GM21723 (cell line): Measurements from ENCODE around the gene TMEM183A.

ENCODE experiments used
- ATAC-seq: cut with Tn5 transposase; IDR thresholded peaks from one replicate; pipeline ENCODE4 v1.9.1; 2021; ENCODE audit warnings: mild to moderate bottlenecking, moderate library complexity; ENCODE audit not compliant: unreplicated experiment

Gene TMEM183A

DNA sequence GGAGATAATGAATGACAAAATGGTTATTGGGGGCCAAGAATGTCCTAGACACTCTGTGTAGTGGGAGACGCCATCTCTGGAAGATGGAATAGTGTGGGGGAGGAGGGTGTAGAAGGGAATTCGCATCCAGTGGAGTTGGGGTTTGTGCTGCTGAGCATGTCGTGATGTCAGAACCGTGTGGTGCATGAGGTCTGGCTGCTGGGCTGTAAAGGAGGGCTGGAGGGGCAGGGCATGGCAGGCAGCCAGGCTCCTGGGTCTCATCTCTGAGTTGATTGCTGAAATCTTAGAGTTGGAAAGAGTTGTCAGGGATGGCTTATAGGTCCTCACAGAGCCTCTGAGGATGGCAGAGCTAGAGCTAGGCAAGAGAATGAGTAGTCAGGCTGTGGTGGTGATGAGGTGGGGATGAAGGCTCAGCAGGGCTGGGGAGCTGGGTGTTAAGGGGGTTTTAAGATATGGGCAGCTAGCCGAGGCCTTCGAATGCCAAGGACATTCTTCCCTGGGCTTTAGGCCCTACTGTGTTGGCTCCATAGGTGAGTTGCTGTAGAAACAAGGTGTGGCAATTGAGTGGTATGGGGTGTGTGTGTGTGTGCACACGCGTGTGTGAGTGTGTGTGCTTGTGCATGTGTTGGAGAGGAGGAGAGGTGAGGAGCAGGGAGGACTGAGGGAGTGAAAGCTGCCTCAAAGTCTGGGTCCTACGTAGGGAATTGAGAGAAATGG, 21.1 kb downstream of the TMEM183A start:
- ATAC-seq = no peak

DNA sequence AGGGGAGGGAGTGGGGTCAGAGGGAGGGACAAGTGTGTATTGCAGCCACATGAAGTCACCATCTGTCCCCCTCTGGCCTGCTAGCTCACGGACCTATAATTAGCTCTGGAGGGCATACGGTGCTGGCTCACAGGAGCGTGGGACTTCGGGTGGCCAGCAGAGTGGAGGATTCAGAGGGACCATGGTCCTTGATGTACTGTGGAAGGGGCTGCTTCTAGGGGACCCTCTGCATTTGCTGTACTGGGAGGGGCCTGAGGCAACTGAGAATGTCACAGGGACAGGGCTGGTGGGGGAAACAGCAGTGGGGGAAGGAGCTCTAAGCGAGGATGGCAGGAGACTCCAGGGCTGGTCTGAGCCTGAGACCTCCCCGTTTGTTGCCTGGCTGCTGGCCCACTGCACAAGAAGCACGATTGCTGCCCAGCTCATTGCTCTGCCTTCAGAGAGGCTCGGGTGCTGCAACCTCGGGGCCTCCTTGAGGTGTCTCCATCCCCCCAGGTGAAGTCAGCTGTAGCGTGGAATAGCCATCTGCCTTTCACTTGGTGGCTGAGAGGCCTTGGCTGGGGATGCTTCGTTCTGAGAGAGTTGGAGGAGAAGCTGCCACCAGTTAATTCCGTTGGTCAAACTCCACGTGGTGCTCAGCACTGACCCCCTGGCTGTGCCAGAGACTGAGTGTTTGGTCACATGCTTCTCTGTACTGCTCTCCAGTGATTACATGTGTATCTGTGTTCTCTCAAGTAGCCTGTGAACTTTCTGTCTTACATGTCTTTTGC, 21.8 kb downstream of the TMEM183A start:
- ATAC-seq = no peak

DNA sequence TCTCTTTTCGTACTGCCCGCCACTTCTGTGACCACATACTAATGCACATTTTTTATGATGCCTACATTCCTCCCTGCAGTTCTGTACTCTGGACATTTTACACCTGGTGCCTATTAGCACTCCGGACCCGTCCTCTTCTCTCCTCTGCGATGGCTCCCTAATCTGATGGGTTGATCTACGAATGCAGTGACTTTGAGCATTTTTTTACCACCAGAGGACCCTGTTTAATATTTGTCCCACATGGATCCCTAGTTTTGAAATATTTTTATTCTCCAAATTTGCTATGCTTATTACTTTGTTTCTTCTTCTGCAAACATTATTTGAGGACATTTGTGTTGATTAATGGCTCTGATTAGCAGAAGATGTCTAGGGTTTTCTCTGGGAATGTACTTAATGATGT, 24.3 kb downstream of the TMEM183A start:
- ATAC-seq = no peak

DNA sequence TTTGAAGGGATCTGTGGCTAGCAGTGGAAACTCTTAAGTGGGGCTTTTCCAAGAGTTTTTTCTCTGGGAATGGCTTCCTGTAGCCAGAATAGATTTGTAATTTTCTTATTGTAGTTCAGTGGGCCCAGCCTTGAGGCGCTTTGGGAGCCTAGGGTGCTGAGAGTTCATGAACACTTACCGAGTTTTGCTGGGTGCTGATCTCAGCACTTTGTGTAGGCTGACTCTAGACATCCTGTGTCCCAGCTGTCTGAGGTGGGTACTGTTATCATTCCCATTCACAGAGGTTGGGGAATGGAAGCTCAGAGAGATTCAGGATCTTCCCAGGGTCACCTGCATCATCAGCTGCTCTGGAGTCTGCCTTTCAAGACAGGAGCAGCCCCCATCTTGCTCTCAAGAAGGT, 26.1 kb downstream of the TMEM183A start:
- no peak for ATAC-seq

GRCh38 chr1:203033917-203034316, 26.7 kb downstream of the TMEM183A start:
- ATAC-seq = no peak

DNA sequence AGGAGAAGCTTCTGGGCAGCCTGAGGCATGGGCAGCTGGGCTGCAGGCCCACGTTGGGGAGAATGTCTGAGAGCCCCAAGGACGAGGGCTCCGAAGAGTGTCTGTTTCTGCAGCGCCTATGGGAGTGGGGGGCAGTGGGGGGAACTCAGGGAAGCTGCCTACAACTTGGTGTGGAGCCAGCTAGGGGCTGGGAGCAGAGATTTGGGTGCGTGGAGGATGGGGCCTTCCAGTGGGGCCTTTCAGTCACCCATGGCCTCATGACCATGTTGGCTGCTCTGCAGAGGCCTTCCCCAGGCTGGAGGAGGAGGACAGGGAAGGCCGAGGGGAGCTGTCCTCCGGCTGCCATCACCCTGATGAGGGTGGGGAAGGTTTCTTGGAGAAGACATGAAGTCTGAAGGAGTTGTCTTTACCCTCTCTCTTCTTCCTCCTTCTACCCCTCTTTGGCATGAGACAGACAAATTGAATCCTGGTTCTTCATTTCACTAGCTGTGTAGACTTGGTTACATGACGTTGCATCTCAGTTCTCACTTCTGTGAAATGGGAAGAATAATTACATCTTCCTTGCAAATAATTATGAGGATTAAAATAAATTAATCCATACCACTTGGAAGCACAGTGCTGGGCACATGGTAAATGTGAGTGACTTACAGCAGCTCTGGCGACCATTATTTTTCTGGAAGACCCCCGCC, 27.4 kb downstream of the TMEM183A start:
- no peak for ATAC-seq

- ATAC-seq = no peak
These were observed 28.2 kb downstream of the TMEM183A start for GRCh38 chr1:203035111-203036000.

- no peak for ATAC-seq
These were observed 29.0 kb downstream of the TMEM183A start for GRCh38 chr1:203036135-203036534.

DNA sequence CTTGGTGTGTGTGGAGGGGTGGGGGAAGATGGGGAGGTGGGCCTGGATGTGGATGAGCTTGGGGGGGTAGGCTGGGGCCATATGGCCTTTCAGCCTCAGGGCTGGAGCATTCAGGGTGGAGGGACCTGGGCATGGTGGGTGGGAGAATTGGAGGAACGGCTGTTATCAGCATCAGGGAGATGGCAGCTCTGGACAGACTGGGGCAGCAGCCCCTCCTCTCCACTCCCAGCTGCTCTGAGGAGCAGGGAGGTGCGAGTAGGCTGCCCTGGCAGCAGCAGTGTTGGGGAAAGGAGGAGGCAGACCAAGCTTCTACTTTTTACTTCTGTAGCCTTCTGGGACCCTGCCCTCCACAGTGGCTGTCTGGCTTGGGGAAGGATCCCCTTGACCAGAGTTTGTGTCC, 29.4 kb downstream of the TMEM183A start:
- ATAC-seq = no peak

GRCh38 chr1:203037509-203038190, 30.5 kb downstream of the TMEM183A start:
- ATAC-seq = no peak

- peak; percentile 65 for ATAC-seq
These were observed 31.1 kb downstream of the TMEM183A start for GRCh38 chr1:203038217-203038741.

GRCh38 chr1:203038891-203039608, 31.9 kb downstream of the TMEM183A start:
- no peak for ATAC-seq

DNA sequence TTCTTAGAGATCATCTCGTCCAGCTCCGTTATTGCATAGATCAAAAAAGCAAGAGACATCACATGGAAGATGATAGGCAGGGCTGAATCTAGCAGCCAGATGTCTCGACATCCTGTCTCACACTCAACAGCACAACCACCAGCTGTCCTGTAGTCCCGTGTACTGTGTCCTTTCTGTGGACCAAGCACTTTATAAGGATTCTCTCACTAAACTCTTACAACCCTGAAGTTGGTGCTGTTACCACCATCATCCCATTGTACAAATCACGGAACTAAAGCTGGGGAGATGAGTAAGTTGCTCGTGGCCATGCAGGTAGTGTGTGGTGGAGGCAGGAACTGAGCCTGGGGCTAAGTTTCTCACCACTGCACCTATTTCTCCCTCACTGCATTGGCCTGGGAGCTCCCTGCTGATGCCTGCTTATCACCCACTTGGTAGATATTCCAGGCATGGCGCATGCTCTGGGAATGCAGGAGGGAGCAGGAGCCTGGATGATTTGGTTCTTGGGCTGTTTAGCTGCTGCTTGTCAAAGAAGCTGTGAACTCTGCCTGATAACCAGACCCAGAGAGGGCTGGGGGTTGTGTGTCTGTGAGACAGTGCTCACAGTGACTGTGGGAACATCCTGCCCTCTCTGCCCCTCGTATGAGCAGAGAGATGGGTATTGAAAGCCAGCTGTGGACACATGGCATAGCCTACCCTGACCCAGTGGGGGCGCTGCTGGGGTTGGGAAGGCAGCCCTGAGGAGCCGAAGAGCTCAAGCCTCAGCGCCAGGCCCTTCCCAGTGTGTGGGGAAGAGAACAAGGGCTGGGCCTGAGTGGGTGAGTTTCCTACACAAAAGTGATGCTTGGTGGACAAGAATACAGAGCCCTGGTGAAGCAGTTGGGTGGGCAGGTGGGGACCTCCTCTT, 32.7 kb downstream of the TMEM183A start:
- ATAC-seq = no peak

- ATAC-seq = no peak
These were observed 33.5 kb downstream of the TMEM183A start for GRCh38 chr1:203040513-203041275.

- no peak for ATAC-seq
These were observed 34.3 kb downstream of the TMEM183A start for GRCh38 chr1:203041351-203041932.

DNA sequence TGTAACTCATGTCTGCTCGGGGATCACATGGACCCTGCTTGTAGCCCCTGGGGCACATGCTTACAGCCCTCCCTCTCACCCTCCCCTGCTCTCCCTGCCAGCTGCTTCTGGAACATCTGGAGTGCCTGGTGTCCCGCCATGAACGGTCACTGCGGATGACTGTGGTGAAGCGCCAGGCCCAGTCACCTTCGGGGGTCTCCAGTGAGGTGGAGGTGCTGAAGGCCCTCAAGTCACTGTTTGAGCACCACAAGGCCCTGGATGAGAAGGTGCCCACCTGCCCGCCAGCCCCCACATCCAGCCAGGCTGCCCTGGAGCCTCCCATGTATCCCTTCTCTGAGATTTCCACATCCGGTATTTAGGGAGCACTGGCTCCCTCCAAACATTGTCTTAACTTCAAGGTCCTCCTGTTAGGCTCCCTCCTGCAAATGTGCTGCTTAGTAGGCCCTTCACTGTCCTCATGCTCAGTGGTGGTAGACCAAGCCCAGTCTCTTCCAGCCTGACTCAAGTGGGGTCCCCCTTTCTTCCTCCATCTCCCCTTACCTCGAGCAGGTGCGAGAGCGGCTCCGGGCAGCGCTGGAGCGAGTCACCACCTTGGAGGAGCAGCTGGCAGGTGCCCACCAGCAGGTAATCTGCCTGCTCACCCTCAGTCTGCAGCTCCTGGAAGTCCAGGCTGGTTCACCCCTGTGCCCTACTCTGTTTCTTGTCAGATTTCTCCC, 36.8 kb downstream of the TMEM183A start:
- no peak for ATAC-seq
